Eye (tissue), 1 donor: ENCODE results near the gene EDRF1.

Experiments used
- DNase-seq: peaks from one replicate; pipeline ENCODE4 v3.0.0-alpha.2; 2015

EDRF1 gene

DNA sequence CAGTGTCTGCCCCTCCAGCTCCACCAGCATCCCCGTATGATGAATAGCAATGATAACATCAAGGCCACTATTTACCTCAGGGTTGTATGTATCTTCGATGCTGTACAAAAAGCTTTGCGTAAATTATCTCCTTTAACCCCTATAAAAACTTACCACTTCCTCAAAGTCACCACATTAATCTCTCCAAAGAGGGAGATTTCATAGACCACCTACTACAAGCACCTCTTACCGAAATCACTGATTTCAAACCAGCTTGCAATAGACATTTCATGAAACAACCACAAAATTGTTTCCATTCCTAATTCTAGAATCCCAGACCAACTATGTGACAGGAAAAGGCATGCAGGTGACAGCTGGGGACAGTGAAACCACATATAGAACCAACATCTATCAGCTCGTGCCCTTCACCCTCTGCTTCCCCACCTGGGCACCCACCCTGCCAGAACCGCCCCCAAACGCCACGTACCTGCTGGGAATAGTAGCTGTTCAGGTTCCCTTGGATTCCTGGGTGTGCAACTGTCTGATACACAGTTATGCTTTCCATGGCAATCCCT is 76.2 kb downstream of the EDRF1 start:
- DNase-seq: no peak

DNA sequence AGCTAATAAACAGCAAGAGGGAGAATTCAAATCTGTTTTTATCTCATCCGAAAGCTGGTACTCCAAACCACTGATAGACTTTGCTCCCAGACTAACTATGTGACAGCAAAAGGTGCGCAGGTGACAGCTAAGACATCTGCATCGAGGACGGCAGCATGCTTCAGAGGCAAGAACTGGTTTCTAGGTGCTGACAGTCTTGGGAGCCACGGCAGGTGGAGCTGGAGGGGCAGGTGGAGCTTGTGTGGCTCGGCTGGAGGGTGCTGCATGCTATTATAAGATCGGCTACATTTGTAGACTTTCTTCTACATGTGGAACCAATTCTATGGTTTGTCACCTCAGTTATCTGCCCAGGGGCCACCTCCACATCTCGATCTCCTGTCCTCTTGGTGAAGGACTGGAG is 77.9 kb downstream of the EDRF1 start:
- DNase-seq: no peak

DNA sequence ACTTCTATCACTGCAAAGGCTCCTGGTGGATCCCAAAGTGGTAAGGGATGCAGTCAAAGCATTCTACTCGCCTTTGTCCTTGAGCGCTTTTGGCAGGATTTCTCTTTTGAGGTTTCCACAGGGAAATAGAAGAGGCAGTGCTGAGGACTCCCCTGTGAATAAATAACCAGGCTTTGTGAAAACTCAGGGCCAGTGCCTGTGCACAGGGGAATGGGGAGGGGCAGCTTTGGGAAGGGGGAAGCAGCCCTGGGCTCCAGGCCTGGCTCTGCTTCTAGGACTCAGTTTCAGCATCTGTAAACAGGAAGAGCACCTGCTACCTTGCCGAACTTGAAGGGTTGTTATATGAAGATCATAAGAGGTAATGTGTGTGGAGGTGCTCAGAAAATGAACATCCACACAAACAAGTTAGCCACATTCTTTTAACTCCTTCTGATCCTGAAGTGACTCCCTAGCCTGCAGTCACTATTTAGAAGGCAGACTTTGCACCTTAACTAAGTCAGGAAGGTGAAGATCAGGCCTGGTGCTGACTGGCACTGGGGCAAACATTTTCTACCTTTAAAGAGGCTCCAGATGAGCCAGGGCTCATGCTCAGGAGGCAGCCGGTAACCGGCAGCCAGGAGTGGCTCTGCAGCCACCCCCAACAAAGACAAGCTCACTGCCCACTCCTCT is 78.6 kb downstream of the EDRF1 start:
- no peak for DNase-seq

DNA sequence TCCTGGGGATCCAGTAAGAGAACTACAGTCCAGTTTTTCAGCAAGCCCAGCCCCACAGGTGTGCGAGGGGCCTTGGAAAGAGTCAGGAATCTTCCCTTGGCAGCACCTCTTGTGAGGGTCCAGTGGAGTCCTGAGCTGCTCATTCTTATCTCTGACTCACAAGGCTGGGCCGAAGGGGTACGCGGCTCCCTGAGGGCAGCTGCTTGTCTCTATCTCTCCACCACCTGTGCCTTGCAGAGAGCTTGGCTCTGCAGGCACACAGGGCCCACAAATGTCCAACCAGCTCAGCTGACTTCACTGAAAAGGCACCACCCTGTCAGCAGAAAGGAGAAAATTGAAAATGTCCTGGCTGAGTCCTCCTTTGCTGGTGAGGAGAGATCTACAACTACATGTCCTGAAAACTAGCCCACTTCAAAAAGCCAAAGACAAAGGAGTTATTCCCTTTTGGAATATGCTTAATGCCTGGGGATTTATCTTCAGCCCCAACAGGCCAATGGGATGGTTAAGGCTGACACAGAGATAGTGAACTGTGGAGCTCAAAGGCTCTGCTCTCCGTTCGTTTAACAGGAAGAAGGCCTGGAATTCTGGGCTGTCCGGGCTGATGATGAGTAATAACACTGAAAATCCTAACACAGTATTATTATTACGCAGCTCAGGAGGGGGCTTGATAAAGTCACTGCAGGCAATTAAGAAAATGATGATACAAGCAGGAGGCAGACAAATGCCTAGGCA is 80.1 kb downstream of the EDRF1 start:
- DNase-seq: no peak

DNA sequence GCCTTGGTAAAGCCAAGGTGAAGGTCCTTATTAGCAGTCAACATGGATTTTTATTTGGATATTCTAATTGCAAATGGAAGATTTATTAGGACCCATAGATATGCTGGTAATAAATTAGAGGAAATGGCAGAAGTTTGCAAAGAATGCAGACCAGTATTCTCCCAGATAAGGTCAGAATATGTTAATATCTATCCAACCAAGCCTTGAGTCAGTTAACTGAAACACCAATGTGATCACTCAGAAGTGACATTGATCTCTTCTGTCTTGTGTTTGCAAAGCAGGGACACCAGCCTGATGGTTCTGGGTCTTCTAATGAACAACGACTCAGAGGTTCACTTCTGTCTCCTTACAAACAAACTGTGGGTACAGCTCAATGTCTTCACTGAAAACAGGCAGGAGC is 82.1 kb downstream of the EDRF1 start:
- DNase-seq: no peak

DNA sequence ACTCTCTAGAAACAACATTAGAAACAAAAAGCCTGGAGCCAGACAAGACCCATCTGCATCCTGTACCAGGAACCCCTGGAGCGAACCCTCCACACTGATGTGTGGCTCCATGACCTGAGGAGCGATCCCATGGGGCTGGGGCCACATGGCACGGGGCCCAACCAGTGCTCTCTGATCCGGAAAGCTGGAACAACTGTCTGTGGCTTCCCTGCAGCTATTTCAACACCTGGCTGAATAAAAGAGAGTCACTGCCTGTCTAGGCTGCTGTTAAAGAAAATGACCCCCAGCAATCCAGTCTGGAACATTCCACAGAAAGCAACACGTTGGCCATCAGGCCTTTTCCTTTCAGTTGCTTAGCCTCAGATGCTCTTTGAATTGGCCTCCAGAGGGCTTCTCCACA is 82.6 kb downstream of the EDRF1 start:
- no peak for DNase-seq

DNA sequence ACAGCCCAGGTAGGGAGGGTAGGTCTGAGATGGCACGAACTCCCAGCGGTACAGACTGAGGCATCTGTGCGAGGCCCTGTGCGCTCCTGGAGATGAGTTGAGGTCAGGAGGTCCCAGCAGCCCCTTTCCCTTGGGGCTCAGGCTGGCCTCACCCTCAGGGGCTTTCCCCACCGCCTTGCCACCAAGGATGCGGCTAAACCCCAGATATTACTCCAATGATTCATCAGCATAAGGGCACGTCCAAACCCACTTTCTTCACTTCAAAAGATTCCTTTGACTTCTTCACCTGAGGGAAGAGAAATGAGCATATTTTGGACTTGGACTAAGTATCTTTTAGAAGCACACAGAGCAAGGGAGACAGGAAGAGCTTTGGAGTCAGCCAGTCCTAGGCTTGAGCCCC is 83.2 kb downstream of the EDRF1 start:
- DNase-seq: no peak

DNA sequence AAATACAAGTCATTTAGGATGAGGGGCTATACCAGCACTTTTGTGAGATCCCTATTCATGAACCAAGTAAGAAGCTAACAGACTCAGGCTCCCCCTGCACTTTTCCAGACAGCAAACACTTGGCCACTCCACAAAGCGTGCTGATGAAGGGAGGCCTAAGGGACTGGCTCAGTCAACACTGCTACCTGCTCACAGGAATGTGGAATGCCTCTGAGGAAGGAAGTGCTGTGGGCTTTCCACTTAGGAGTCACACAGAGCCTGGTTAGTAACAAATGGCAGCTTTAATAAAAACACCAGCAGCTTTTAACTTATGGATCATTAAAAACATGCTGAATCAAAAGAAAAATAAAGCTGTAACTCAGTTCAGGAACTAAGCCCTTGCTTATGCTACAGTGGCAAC is 88.5 kb downstream of the EDRF1 start:
- no peak for DNase-seq

DNA sequence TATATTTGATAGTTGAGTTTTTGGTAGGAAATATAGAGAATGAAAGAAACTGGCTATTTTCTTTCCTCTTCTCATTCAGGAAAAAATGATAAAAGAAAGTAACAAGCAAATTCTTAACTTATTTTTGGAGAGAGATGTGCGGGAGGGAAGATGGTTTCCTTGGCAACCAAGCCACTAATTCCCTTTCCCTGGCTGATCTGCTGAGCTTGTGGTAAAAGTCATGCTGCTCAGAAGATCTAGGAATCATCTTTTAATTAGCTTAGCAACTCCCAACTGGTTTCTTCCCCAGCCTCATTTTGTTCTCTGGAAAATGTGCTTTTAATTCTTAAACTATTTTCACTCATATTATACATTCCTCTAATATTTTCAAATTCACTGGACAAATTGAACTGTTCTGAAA is 91.7 kb downstream of the EDRF1 start:
- DNase-seq: no peak

DNA sequence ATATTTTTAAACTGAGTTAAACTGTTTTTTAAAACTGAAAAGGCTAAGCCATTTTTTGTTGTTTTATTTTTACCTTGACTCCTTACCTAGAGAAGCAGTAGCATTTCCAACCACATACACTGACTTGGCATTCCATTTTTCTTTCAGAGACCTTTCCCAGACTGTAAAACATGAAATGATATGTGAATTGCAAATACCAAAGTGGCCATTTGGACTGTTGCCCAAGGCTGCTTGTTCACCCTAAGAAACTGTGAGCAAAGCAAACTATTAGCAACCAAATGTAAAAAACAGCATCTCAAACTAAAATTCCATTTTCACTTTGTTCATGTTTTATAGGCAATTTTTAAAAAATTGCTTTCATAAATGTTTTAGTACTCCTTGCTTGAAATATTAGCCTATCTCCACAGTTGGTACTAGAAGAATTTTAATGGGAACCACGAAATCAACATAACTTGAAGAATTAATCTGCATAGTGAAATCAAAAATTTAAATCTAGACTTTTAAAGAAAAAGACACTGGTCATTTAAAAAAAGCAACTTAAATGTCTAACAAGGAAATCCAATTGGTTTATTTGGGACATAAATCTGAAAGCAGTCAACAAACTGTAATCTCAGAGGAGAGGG is 92.7 kb downstream of the EDRF1 start:
- no peak for DNase-seq
